Muscle layer of duodenum (tissue), 2 donors: ENCODE data around the gene PAEP.

Source experiments
- H3K27ac ChIP-seq: one replicate; pipeline ENCODE4 v1.7.0; 2013; ENCODE audit warnings: mild to moderate bottlenecking, low read length
- H3K27me3 ChIP-seq: one replicate; pipeline ENCODE4 v1.7.0; 2013; ENCODE audit warnings: low read depth, mild to moderate bottlenecking, control low read depth, low read length
- H3K36me3 ChIP-seq, 2 donors: one replicate each; pipeline ENCODE4 v1.7.0; 2013; ENCODE audit warnings: low read length in 2 of 2, control low read depth in 1 of 2, mild to moderate bottlenecking in 1 of 2; ENCODE audit not compliant: insufficient read depth in 2 of 2, control insufficient read depth in 1 of 2
- H3K4me1 ChIP-seq, 2 donors: one replicate each; pipeline ENCODE4 v1.7.0; 2013; ENCODE audit warnings: low read length in 2 of 2, mild to moderate bottlenecking in 2 of 2, control low read depth in 1 of 2, moderate library complexity in 1 of 2; ENCODE audit not compliant: insufficient read depth in 2 of 2, control insufficient read depth in 1 of 2
- H3K4me3 ChIP-seq, 2 donors: one replicate each; pipeline ENCODE4 v1.7.0; 2013; ENCODE audit warnings: low read length in 2 of 2, low read depth in 1 of 2, mild to moderate bottlenecking in 1 of 2
- H3K9me3 ChIP-seq, 2 donors: one replicate each; pipeline ENCODE4 v1.7.0; 2013; ENCODE audit warnings: low read length in 2 of 2, control low read depth in 1 of 2, mild to moderate bottlenecking in 1 of 2; ENCODE audit not compliant: control insufficient read depth in 1 of 2
- donor health status: healthy.

Gene PAEP

DNA sequence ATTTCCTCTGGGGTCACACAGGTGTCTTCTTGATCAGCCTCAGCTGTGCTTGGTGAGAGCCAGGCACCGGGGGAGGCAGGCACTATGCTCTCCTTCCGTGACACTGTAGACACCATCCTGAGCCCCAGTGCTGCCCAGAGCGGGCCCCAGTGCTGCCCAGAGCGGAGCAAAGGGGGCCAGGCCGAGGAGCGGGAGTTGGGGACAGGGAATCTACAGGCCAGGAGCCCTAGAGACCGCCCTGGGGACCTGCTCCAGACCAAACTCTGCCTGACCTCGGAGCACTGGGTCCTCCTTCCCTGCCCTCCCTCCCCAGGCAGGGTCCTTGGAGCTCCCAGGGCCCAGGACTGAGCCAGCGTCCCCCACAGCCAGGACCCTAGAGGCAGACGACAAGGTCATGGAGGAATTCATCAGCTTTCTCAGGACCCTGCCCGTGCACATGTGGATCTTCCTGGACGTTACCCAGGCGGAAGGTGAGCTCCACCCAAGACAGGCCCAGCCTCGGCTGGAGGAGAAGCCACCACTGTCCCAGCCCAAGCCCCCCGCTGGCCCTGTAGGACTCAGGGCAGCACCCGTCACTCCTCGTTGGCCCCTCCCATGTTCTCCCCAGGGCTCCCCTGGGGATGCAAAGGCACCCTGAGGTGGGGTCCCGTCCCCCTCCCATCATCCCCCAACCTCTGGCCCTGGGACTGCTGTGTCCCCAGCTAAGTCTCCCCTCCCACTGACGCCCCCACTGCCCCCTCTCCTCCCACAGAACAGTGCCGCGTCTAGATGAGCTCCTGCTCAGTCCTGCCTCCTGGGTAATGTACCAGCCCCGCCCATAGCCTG is 30.2 kb downstream of the PAEP start:
- Histone ChIP-seq H3K4me1 (no peaks in the 10 kb centered on the region), H3K27me3 (peaks cover 5% of the 10 kb centered on the region), H3K27ac (no peak overlapping the region), H3K4me3 (no peak overlapping the region), H3K36me3 (no peaks in the 10 kb centered on the region), H3K9me3 (peaks cover 0 to 5% of the 10 kb centered on the region in 2 donors)

DNA sequence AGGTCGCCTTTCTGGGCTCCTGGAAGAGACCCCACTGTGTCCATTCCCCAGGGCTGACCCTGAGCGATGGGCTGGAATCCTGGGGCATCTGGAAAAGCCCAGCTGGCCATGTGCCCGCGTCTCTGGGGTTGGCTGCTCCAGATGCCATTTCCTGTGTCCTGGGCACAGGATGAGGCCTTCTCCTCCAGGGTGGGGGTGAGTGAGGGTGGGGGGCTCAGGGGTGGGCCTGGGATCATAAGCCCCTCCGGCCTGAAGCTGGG is 30.7 kb downstream of the PAEP start:
- Histone ChIP-seq H3K9me3 (peaks cover 0 to 5% of the 10 kb centered on the region in 2 donors), H3K4me3 (no peak overlapping the region), H3K36me3 (no peaks in the 10 kb centered on the region), H3K4me1 (no peaks in the 10 kb centered on the region), H3K27ac (no peak overlapping the region), H3K27me3 (peaks cover 7% of the 10 kb centered on the region)

DNA sequence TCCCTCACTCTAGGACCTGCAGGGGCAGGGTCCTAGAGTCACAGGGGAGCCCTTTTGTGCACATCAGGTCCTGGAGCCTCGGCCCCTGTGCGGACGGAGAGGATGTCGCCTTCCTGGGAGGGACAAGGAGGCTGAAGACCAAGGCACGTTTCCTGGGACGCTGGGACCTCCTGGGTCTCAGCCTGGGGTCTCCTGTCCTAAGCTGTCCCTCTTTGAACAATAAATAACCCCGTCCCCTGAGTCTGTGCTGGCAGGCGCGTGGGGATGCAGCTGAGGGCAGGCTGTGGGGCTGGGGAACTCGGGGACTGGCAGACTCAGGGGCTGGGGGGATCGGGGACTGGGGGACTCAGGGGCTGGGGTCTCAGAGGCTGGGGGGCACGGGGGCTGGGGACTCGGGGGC is 31.1 kb downstream of the PAEP start:
- Histone ChIP-seq H3K4me3 (no peak overlapping the region), H3K9me3 (peaks cover 0 to 5% of the 10 kb centered on the region in 2 donors), H3K36me3 (no peaks in the 10 kb centered on the region), H3K4me1 (no peaks in the 10 kb centered on the region), H3K27ac (no peak overlapping the region), H3K27me3 (peaks cover 7% of the 10 kb centered on the region)

DNA sequence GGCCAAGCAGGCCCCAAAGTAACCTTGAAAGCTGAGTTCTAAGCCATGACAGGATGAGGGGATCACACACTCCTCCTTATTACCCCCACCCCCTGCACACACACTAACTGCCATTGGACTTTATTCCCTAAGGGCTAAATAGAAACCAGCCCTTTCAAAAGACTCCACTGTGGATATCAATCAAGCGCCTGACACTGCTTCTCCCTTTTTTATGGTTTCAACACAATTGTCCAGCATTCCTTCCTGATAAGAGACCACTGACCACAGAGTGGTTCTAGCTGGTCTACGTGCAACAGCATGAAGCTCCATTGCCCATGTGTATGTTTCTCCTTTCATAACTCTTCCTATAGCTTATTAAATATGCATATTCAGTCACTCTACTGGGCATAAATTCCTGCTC is 34.7 kb downstream of the PAEP start:
- no peaks in the 10 kb centered on the region for H3K36me3 ChIP-seq
- H3K27me3 ChIP-seq = peaks cover 7% of the 10 kb centered on the region
- H3K4me3 ChIP-seq = no peak overlapping the region
- peaks cover 0 to 5% of the 10 kb centered on the region in 2 donors for H3K9me3 ChIP-seq
- H3K27ac ChIP-seq = no peak overlapping the region
- H3K4me1 ChIP-seq = no peaks in the 10 kb centered on the region

DNA sequence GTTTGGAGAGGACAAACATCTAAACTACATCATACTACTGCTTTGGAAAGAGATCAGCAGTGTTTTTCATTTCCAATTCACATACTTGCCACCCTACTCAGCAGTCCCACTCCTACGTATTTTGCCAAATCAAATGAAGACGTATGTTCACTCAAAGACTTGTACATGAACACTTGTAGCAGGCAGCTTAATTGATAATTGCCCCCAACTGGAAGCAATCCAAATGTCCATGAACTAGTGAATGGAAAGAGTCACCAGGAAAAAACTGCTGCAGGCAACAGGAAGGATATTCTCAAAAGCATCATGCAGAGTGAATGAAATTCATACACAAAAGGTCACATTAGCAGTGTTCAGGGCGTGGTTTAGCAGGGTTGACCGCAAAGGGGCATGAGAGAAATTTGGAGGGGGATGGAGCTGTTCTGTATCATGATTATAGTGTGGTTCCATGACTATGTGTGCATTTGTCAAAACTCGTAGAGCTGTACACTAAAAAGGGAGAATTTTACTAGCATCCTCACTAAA is 38.8 kb downstream of the PAEP start:
- Histone ChIP-seq H3K4me3 (no peak overlapping the region), H3K27ac (no peak overlapping the region), H3K27me3 (peaks cover 7% of the 10 kb centered on the region), H3K4me1 (no peaks in the 10 kb centered on the region), H3K9me3 (peaks cover 0 to 3% of the 10 kb centered on the region in 2 donors), H3K36me3 (no peaks in the 10 kb centered on the region)

DNA sequence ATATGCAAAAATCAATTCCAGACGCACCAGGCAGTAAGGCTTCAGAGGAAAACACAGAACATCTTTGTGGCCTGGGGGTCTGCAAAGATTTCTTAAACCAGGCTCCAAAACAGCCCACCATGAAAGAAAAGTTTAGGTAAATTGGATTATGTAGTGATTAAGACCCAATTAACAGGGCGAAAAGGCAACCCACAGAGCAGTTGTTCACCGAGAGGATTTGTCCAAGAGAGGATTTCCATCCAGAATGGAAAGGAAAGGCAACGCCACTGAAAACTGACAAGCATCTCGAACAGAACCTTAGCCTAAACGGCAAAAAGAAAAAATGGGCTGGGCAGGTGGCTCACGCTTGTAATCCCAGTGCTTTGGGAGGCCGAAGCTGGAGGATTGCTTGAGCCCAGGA is 40.4 kb downstream of the PAEP start:
- no peaks in the 10 kb centered on the region for H3K9me3 ChIP-seq
- H3K4me1 ChIP-seq = no peaks in the 10 kb centered on the region
- H3K27ac ChIP-seq = no peak overlapping the region
- no peaks in the 10 kb centered on the region for H3K27me3 ChIP-seq
- H3K36me3 ChIP-seq = no peaks in the 10 kb centered on the region
- H3K4me3 ChIP-seq = no peak overlapping the region

DNA sequence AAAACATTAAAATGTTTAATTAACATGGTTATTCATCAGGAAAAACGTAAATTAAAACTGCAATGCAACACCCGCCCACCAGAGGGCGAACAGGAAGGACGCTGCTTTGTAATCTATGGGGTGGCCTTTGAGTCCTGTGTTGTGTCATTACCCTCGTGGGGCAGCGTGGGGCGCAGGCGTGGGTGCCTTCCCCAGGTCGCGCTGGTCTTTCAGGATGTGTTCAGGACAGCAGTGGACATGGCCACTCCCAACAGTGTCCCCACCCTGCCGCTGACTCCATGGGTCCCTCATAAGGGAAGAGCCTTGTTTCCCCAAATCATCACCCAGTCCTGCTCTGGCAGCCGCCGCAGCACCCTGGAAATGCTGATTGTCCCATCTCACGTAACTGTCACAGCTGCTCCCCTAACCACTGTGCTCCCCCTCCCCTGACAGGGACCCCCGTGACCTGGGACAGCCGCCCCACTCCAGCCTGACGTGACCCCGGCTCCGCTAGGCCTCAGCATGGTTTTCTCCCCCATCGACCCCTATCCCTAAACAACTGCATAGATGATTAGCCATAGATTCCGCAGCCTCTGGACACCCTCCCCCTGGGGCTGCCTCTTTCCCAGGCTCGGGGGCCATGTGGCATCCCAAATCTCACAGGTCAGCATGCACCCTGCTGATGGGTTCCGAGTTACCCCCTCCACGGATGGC is 41.4 kb downstream of the PAEP start:
- no peaks in the 10 kb centered on the region for H3K36me3 ChIP-seq
- no peaks in the 10 kb centered on the region for H3K9me3 ChIP-seq
- H3K4me1 ChIP-seq = no peaks in the 10 kb centered on the region
- no peaks in the 10 kb centered on the region for H3K27me3 ChIP-seq
- no peak overlapping the region for H3K4me3 ChIP-seq
- H3K27ac ChIP-seq = no peak overlapping the region

DNA sequence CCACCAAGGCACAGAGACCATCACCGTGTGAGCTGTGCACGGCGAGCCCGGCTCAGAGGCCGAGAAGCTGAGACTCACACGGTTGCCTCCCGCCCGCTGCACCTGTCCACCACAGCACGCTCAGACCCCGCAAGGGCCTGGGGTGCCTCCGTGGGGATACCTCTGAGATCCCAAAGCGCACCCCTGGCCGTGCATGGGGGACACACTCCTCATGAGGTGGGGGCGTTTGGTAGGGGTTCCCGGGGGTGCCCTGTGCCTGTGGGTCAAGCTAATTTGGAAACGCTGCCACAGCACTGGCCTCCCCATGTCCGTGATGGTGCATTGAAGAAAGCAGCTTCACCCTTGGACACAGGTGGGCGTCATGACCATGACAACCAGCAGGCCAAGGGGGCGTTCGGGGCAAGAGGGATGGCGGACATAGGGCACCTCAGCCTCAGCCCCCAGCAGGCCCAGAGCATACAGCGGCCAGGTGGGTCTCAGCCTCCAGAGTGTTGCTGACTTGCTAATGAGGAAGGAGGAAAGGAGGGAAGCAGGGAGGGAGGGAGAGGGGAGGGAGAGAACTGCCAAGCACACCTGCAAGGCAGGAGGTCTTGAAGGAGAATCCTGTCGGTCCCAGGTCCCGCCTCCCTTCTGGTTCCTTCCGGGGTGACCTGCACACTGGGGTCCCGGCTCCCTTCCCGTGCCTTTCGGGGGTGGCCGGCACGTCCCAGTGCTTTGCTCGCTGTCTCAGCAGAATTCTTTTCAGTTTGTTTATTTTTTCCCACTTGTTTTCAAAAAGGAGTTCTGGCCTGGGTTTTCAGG is 43.1 kb downstream of the PAEP start:
- H3K36me3 ChIP-seq = no peaks in the 10 kb centered on the region
- H3K27ac ChIP-seq = no peak overlapping the region
- no peak overlapping the region for H3K4me3 ChIP-seq
- no peaks in the 10 kb centered on the region for H3K4me1 ChIP-seq
- no peaks in the 10 kb centered on the region for H3K27me3 ChIP-seq
- H3K9me3 ChIP-seq = no peaks in the 10 kb centered on the region

DNA sequence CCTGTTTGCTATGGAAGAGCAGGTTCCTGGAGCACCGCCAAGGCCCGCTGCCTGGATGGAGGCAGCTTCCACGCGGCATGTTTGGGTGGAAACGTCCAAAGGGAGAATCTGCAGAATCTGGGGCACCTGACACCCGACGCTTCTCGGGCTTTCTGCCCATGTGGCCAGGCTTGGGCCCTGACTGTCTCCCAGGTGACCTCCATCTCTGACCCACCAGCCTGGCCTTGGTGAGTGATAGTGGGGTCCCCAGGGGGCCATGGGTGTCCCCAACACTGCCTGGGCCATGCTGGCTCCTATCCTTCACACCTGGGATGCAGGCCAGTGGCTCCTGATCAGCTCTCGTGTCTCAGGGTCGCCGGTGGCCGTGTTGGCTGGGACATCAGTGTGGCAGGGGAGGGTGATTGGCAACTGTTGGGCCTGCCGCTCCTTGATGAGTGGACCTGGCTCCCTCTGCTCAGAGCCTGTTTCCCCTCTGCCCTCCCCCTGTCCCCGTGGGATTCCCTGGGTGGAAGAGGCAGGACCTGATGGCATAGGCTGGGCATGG is 43.8 kb downstream of the PAEP start:
- Histone ChIP-seq H3K9me3 (no peaks in the 10 kb centered on the region), H3K4me1 (no peaks in the 10 kb centered on the region), H3K4me3 (no peak overlapping the region), H3K27ac (no peak overlapping the region), H3K36me3 (no peaks in the 10 kb centered on the region), H3K27me3 (no peaks in the 10 kb centered on the region)

DNA sequence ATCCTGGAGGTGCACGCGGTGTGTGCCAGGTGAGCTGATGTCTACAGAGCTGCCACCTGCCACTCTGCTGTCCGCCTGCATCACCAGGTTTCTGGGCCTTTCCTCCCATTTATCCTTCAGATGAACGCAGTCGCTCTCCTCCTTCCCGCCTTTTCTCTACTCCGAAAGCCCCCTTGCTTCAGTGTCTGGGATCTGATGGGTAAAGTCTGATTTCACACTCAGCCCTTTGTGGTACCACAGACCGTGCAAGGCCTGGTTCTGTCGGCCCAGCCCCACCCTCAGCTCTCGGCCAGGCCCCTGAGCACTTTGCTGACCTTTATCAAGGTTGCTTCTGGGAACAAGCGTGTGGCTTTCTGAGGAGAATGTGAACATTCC is 45.3 kb downstream of the PAEP start:
- Histone ChIP-seq H3K4me1 (no peaks in the 10 kb centered on the region), H3K27me3 (no peaks in the 10 kb centered on the region), H3K27ac (no peak overlapping the region), H3K9me3 (no peaks in the 10 kb centered on the region), H3K36me3 (no peaks in the 10 kb centered on the region), H3K4me3 (no peak overlapping the region)
